ENCODE measurements around the gene FER.
A peak's percentile ranks its signal among the peaks of the same experiment; 100 is the strongest.

The FER gene

DNA sequence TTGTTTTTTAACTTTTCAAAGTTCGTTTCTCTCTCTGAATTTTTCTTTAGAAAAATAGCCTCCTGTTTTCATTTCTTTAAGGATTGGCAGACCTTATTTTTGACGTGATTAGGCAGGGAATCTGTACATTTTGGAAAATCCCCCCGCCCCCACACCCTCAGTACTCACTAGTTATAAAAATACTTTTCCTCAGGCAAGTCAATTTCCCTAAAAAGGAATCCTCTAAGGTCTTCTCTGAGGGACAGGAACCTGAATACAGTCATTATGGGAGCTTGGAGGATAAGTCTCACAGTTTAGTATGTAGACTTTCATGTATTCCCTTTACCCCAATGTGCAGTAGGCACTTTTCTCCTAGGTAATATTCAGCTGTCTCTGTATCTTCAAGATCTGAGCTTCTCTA, 3.9 kb upstream of the FER start:
- Histone ChIP-seq H3K27me3 (ENCODE audit: low read length) (no peaks in the 10 kb centered on the region), H3K79me2 (ENCODE audit: insufficient read depth, low read length) (no peaks in the 10 kb centered on the region), H3K9ac (ENCODE audit: low read length) (no peak overlapping the region), H4K20me1 (ENCODE audit: low read depth, low read length) (no peaks in the 10 kb centered on the region), H3K4me3 (ENCODE audit: insufficient read depth, low read length, poor library complexity, severe bottlenecking) (no peak overlapping the region), H3K9me2 (replicated peaks; ENCODE audit: insufficient read depth, low read length) (no peaks in the 10 kb centered on the region), H3K9me3 (ENCODE audit: insufficient read depth, low read length) (no peaks in the 10 kb centered on the region), H2AFZ (ENCODE audit: low read depth, low read length, severe bottlenecking) (no peak overlapping the region), H3K4me2 (ENCODE audit: low read depth, low read length, poor library complexity, severe bottlenecking) (no peak overlapping the region), H3K27ac (ENCODE audit: low read depth, low read length) (no peak overlapping the region), H3K36me3 (ENCODE audit: low read length) (no peaks in the 10 kb centered on the region), H3F3A (ENCODE audit: insufficient read depth) (no peaks in the 10 kb centered on the region)
- TF ChIP-seq CTCF (IDR thresholded peaks at IDR 0.05; ENCODE audit: insufficient read depth, low read length, poor library complexity, severe bottlenecking) (no peak), EZH2phosphoT487 (conservative IDR thresholded peaks at IDR 0.05; ENCODE audit: low read length) (no peak)

- Histone ChIP-seq H3K9ac (ENCODE audit: low read length) (peak overlapping the region; percentile 72; the same call in 1 of the 2 replicates), H3K9me3 (ENCODE audit: insufficient read depth, low read length) (no peaks in the 10 kb centered on the region), H3K36me3 (ENCODE audit: low read length) (no peaks in the 10 kb centered on the region), H3K4me3 (ENCODE audit: insufficient read depth, low read length, poor library complexity, severe bottlenecking) (peak overlapping the region; percentile 61), H3K79me2 (ENCODE audit: insufficient read depth, low read length) (no peaks in the 10 kb centered on the region), H3K27ac (ENCODE audit: low read depth, low read length) (no peak overlapping the region), H3K4me2 (ENCODE audit: low read depth, low read length, poor library complexity, severe bottlenecking) (peak overlapping the region; percentile 73), H3K27me3 (ENCODE audit: low read length) (no peaks in the 10 kb centered on the region), H3K9me2 (replicated peaks; ENCODE audit: insufficient read depth, low read length) (no peaks in the 10 kb centered on the region), H4K20me1 (ENCODE audit: low read depth, low read length) (0 out of 2 replicates have a peak, but pooled peaks cover 4% of the 10 kb centered on the region), H2AFZ (ENCODE audit: low read depth, low read length, severe bottlenecking) (no peak overlapping the region), H3F3A (ENCODE audit: insufficient read depth) (0 out of 2 replicates have a peak, but pooled peaks cover 6% of the 10 kb centered on the region)
- no peak for TF ChIP-seq CTCF (IDR thresholded peaks at IDR 0.05; ENCODE audit: insufficient read depth, low read length, poor library complexity, severe bottlenecking)
- no peak for TF ChIP-seq EZH2phosphoT487 (conservative IDR thresholded peaks at IDR 0.05; ENCODE audit: low read length)
Measured at GRCh38 chr5:108747111-108747773, 455 bp upstream of the FER start.

DNA sequence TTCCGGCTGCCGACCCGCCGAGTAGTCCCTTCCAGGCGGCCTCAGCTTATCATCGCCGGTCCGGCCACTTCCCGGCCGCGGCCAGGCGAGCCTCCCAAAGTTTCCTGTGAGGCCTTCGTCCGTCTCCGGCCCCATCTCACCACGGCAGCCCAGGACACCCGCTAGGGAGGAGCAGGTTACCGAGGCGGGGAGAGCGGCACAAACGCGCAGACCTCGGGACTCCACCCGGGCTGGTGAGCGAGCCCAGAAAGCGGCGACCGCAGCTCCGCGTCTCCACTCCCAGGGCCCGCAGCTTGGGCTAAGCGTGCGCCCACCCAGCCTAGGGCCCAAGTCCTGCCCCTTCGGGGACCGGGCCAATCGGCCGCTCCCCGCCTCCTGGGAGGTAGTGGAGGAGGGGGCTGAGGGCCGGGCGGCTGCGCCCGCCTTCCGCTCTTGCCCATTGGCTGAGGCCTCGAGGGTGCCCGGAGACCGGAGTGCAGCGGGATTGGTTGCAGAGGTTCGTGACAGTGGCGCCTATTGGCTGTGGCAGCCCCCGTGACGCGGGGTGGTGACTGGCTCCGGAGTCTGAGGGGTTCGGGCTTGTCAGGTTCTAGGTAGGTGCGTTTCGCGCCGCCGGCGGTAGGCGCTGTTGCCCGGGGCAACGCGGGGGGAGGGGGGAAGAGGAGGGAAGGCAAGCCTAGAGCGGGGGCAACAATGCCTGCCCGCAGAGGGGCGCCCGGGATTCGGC, 867 bp downstream of the FER start:
- no peaks in the 10 kb centered on the region for H3K9me2 ChIP-seq (replicated peaks; ENCODE audit: insufficient read depth, low read length)
- H3K9ac ChIP-seq (ENCODE audit: low read length), result peak overlapping the region; percentile 72
- peak overlapping the region; percentile 61 for H3K4me3 ChIP-seq (ENCODE audit: insufficient read depth, low read length, poor library complexity, severe bottlenecking)
- no peaks in the 10 kb centered on the region for H3K9me3 ChIP-seq (ENCODE audit: insufficient read depth, low read length)
- 0 out of 2 replicates have a peak, but pooled peaks cover 4% of the 10 kb centered on the region for H4K20me1 ChIP-seq (ENCODE audit: low read depth, low read length)
- no peaks in the 10 kb centered on the region for H3K27me3 ChIP-seq (ENCODE audit: low read length)
- H3K79me2 ChIP-seq (ENCODE audit: insufficient read depth, low read length), result no peaks in the 10 kb centered on the region
- H3K27ac ChIP-seq (ENCODE audit: low read depth, low read length), result no peak overlapping the region; the same call in 1 of the 2 replicates
- peak overlapping the region; percentile 91 for H2AFZ ChIP-seq (ENCODE audit: low read depth, low read length, severe bottlenecking)
- H3K4me2 ChIP-seq (ENCODE audit: low read depth, low read length, poor library complexity, severe bottlenecking), result peak overlapping the region; percentile 82
- 0 out of 2 replicates have a peak, but pooled peaks cover 6% of the 10 kb centered on the region for H3F3A ChIP-seq (ENCODE audit: insufficient read depth)
- TF ChIP-seq CTCF (IDR thresholded peaks at IDR 0.05; ENCODE audit: insufficient read depth, low read length, poor library complexity, severe bottlenecking) (no peak), EZH2phosphoT487 (conservative IDR thresholded peaks at IDR 0.05; ENCODE audit: low read length) (no peak)
- no peaks in the 10 kb centered on the region for H3K36me3 ChIP-seq (ENCODE audit: low read length)

Measured in SU-DHL-6 (cell line).